ENCODE measurements around the gene ATOX1. TPM values are rescaled to one million over a fixed set of nuclear protein-coding genes. Genes with fewer than 3 reads are reported as not detected.

Gene ATOX1
- total and polyA plus RNA-seq, 2 donors (not counting 1 experiment from before 2014, with no cell fraction given): 37.3 to 43.6 TPM

DNA sequence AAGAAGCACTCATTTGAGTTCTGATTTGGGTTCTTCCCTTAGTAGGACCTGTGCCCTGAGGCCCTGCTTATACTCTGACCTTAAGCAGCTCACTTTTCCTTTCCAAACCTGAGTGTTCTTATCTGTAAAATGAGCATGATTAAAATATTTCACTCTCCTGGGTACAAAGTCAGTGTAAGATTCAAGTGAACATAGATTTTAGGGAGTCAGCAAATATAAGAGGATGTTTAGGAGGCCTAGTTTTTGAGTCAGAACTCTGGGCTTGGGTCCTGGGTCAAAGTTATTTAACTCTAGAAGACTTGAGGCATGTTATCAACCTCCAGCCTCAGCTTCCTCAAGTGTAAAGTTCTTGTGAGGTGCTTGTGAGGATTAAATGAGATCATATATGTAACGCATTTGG lies 63.0 kb downstream of the ATOX1 start:
- no peak overlapping the region for H3K27ac ChIP-seq (ENCODE audit: low read length in 2 of 2)
- no peak overlapping the region for H3K9ac ChIP-seq (ENCODE audit: low read length)
- H2AFZ ChIP-seq (ENCODE audit: insufficient read depth, low read depth, low read length, poor library complexity, severe bottlenecking): no peak overlapping the region
- H3K9me3 ChIP-seq (ENCODE audit: control extremely low read depth in 1 of 3, control insufficient read depth in 2 of 3, insufficient read depth in 1 of 3, low read length in 2 of 3): no peaks in the 10 kb centered on the region
- WGBS (ENCODE audit: insufficient coverage): no CpG with 5 or more reads among the region's 1 CpG
- H3K79me2 ChIP-seq (ENCODE audit: control insufficient read depth, insufficient read depth, low read length): no peaks in the 10 kb centered on the region
- TF ChIP-seq, protein P1, sequence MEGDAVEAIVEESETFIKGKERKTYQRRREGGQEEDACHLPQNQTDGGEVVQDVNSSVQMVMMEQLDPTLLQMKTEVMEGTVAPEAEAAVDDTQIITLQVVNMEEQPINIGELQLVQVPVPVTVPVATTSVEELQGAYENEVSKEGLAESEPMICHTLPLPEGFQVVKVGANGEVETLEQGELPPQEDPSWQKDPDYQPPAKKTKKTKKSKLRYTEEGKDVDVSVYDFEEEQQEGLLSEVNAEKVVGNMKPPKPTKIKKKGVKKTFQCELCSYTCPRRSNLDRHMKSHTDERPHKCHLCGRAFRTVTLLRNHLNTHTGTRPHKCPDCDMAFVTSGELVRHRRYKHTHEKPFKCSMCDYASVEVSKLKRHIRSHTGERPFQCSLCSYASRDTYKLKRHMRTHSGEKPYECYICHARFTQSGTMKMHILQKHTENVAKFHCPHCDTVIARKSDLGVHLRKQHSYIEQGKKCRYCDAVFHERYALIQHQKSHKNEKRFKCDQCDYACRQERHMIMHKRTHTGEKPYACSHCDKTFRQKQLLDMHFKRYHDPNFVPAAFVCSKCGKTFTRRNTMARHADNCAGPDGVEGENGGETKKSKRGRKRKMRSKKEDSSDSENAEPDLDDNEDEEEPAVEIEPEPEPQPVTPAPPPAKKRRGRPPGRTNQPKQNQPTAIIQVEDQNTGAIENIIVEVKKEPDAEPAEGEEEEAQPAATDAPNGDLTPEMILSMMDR (IDR thresholded peaks at IDR 0.05): no peak
- TF ChIP-seq EZH2 (IDR thresholded peaks at IDR 0.05; ENCODE audit: borderline replicate concordance, insufficient read depth, low read depth, low read length, poor library complexity, severe bottlenecking): no peak
- H3K4me2 ChIP-seq (replicated peaks; ENCODE audit: low read depth, low read length, poor library complexity, severe bottlenecking): no peak overlapping the region
- no peaks in the 10 kb centered on the region for H4K20me1 ChIP-seq (ENCODE audit: control insufficient read depth, insufficient read depth, low read length, poor library complexity, severe bottlenecking)
- H3K4me3 ChIP-seq (ENCODE audit: control extremely low read depth in 1 of 5, extremely low read depth in 1 of 5, insufficient read depth in 1 of 5, low read depth in 2 of 5, low read length in 4 of 5): no peak overlapping the region
- H3K4me1 ChIP-seq (ENCODE audit: control insufficient read depth in 2 of 2, insufficient read depth in 2 of 2, low read length in 2 of 2): no peaks in the 10 kb centered on the region
- POLR2A ChIA-PET: no interaction called here
- no peaks in the 10 kb centered on the region for H3K9me3 Mint-ChIP-seq (ENCODE audit: insufficient read depth)
- no peaks in the 10 kb centered on the region for H3K27me3 ChIP-seq (replicated peaks in 1 of 4; ENCODE audit: control extremely low read depth in 1 of 4, control insufficient read depth in 3 of 4, insufficient read depth in 4 of 4, low read length in 3 of 4)
- H3K4me3 Mint-ChIP-seq: no peak overlapping the region
- intact Hi-C loops (cut with micrococcal nuclease): no loop called here
- H3K4me1 Mint-ChIP-seq: peaks cover 2% of the 10 kb centered on the region
- CTCF ChIA-PET: no interaction called here
- no peaks in the 10 kb centered on the region for H3K27me3 Mint-ChIP-seq
- no peak overlapping the region for H3K27ac Mint-ChIP-seq
- H3K36me3 ChIP-seq (replicated peaks in 1 of 2; ENCODE audit: control extremely low read depth in 1 of 2, control insufficient read depth in 1 of 2, extremely low read depth in 1 of 2, insufficient read depth in 2 of 2, low read length in 1 of 2): no peaks in the 10 kb centered on the region
- DNase-seq: no peak
- ATAC-seq (ENCODE audit: low read depth): no peak

DNA sequence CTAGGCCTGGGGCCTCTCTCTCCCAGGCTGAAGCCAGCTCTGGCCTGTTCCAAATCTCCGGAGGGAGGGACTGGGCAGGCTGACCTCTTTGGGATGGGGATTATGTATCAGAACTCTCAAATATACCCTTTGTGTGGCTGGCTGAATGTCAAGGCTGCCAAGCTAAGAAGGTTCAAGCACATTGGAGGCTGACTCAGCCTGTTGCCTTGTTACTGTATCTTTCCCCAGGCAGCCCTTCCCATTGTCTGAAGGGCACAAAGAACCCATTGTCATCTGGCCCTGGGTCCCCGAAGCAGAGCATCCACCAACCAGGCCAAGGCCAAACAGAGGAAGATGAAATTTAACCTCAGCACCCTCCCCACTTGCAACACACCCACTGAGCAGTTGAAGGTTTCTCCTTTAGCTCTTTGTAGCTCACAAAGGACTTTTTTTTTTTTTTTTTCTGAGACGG lies 64.4 kb downstream of the ATOX1 start:
- Histone ChIP-seq H3K27me3 (replicated peaks in 1 of 4; ENCODE audit: control extremely low read depth in 1 of 4, control insufficient read depth in 3 of 4, insufficient read depth in 4 of 4, low read length in 3 of 4) (peaks cover 0 to 3% (median 0%) of the 10 kb centered on the region in 4 experiments), H2AFZ (ENCODE audit: insufficient read depth, low read depth, low read length, poor library complexity, severe bottlenecking) (no peak overlapping the region), H3K36me3 (replicated peaks in 1 of 2; ENCODE audit: control extremely low read depth in 1 of 2, control insufficient read depth in 1 of 2, extremely low read depth in 1 of 2, insufficient read depth in 2 of 2, low read length in 1 of 2) (no peaks in the 10 kb centered on the region), H3K9me3 (ENCODE audit: control extremely low read depth in 1 of 3, control insufficient read depth in 2 of 3, insufficient read depth in 1 of 3, low read length in 2 of 3) (no peaks in the 10 kb centered on the region), H3K9ac (ENCODE audit: low read length) (no peak overlapping the region), H3K4me2 (replicated peaks; ENCODE audit: low read depth, low read length, poor library complexity, severe bottlenecking) (no peak overlapping the region), H3K27ac (ENCODE audit: low read length in 2 of 2) (no peak overlapping the region), H3K79me2 (ENCODE audit: control insufficient read depth, insufficient read depth, low read length) (no peaks in the 10 kb centered on the region), H3K4me3 (ENCODE audit: control extremely low read depth in 1 of 5, extremely low read depth in 1 of 5, insufficient read depth in 1 of 5, low read depth in 2 of 5, low read length in 4 of 5) (no peak overlapping the region), H3K4me1 (ENCODE audit: control insufficient read depth in 2 of 2, insufficient read depth in 2 of 2, low read length in 2 of 2) (no peaks in the 10 kb centered on the region), H4K20me1 (ENCODE audit: control insufficient read depth, insufficient read depth, low read length, poor library complexity, severe bottlenecking) (no peaks in the 10 kb centered on the region)
- WGBS (ENCODE audit: insufficient coverage): 90% methylated on average over 1 of the region's 3 CpGs
- no peaks in the 10 kb centered on the region for H3K9me3 Mint-ChIP-seq (ENCODE audit: insufficient read depth)
- peaks cover under 1% of the 10 kb centered on the region for H3K27me3 Mint-ChIP-seq
- ChIA-PET CTCF (interaction anchor here (0.7 kb wide), 1 partner anchor 345 kb away, joined by 3 read pairs; no protein-coding TSS in a partner anchor), POLR2A (no interaction called here)
- intact Hi-C loops (cut with micrococcal nuclease): no loop called here
- no peak for ATAC-seq (ENCODE audit: low read depth)
- H3K27ac Mint-ChIP-seq: no peak overlapping the region
- no peak for DNase-seq
- no peak overlapping the region for H3K4me3 Mint-ChIP-seq
- no peaks in the 10 kb centered on the region for H3K4me1 Mint-ChIP-seq
- TF ChIP-seq, protein P1 (IDR thresholded peaks at IDR 0.05): no peak
- TF ChIP-seq EZH2 (IDR thresholded peaks at IDR 0.05; ENCODE audit: borderline replicate concordance, insufficient read depth, low read depth, low read length, poor library complexity, severe bottlenecking): no peak

Small RNA genes lying within 50 kb of the gene (small RNA-seq; reads per million reads assigned to genes)
- not detected for gene RN7SKP232 (ENCODE audit: insufficient read length, low read depth, low replicate concordance)

Other genes starting within 250 kb of the ATOX1 start
- not detected in 2 replicates for gene FAT2, start 167.3 kb downstream of the ATOX1 start, total RNA-seq
- not detected in 2 replicates for gene FAT2, start 167.3 kb downstream of the ATOX1 start, polyA plus RNA-seq
- not detected in 2 replicates for gene SPARC, start 71.7 kb downstream of the ATOX1 start, total RNA-seq
- 0.45 and 2.9 TPM in 2 replicates for gene SPARC, start 71.7 kb downstream of the ATOX1 start, polyA plus RNA-seq
- gene G3BP1, start 13.3 kb upstream of the ATOX1 start, total RNA-seq: 159 and 173 TPM in 2 replicates
- 12.2 and 12.7 TPM in 2 replicates for gene G3BP1, start 13.3 kb upstream of the ATOX1 start, polyA plus RNA-seq
- gene GLRA1, start 166.2 kb upstream of the ATOX1 start, total RNA-seq: not detected in 2 replicates
- gene GLRA1, start 166.2 kb upstream of the ATOX1 start, polyA plus RNA-seq: not detected in 2 replicates

Measured in B cell (primary cell).